GM18868 (cell line): ENCODE measurements around the gene PXDC1.

Experiments used
- ATAC-seq: cut with Tn5 transposase; IDR thresholded peaks from one replicate; pipeline ENCODE4 v1.9.1; 2021; ENCODE audit warnings: mild to moderate bottlenecking, moderate library complexity; ENCODE audit not compliant: unreplicated experiment

The PXDC1 gene

DNA sequence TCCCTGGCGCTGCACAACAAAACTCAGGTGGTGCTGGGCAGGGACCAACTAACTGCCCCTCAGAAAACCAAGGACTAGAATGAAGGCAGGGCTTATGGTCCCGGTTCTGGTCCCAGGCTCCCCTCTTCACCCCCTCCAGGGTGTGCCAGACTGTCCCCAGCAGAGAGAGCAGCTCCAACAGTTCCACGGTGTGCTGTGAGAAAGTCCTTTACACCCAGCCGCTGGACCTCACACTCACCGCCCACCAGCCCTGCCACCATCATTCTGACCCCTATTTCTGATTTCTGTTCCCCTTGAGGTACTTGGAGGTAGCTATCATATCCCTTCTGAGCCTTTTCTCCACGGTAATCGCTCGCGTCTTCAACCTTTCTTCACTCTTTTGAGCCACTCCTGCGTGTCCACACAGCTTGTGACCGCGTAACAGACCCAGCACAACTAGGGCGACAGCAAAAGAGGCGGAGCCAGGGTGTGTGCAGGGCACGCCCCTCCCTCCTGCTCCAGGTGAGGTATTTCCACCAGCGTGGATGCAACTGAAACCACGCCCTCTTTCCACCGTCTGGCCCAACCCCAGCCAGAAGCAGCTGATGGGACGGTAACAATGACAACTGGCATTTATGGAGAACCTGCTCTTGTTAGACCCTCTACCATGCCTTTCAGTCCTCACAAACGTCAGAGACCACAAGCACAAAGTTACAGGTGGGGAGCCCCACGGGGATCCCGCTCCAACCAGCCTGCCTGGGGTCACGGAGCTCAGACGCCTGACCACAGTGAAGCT lies 2.3 kb downstream of the PXDC1 start:
- ATAC-seq: no peak

DNA sequence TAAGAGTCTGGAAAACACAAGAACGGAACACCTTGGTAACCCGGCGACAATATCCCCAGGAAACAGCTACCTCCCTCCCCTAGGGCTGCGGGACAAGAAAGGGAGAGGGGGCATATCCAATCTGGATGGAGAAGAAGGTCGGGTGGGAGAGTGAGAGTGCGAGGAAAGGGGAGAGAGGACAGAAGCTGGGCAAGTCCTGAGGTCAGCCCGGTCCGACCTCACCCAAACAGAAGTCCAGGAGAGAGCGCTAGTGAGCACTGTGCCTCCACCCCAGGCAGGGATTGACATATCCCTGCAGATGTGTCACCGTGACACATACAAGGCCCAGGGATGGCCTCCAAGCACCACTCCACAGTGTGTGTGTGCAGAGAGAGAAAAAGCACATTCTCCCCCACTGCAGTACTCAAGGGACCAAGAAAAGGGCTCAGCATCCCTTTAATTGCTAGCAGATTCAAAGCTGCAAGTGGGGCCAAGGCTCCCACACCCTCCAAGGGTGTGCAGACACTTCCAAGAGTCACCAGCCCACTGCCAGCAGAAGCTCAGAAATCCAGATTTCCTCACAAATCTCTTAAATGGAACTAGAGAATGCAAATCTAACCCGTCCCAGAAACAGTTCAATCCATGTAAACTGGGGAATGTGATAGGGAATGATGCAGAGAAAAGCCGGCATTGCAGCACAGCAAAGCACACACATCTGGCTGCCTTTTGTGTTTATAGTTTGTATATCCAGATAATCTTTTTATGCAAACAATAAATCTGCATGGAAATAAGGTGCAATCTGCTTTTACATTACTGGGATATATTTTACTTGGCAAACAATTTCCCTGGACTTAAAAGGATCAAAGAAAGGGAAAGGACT lies 3.1 kb downstream of the PXDC1 start:
- ATAC-seq: no peak

DNA sequence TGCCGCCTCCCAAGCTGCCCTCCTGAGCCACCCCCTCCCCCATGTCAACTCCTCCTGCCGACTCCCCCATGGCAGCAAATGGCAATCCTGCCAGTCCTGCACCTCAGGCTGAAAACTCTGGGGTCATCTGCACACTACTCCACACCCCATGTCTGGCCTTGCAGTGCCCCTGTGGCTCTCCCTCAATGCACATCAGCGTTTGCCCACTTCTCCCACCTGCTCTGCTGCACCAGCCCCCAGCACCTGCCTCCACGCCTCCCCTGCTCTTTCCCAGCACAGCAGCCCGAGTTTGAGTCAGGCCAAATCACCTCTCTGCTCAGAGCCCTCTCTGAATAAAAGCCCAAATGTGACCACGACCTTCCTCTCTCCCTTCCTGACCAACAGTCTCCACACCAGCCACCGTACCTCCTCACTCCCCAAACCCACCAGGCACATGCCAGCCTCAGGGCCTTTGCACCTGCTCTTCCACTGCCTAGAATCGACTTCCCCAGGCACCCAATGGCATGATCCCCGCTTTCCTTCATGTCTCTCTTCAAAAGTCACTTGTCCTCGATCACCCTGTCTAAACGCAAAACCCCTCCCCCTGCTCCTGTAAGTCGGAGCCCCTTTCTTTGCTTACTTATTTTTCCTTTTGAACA lies 4.3 kb downstream of the PXDC1 start:
- ATAC-seq: no peak

DNA sequence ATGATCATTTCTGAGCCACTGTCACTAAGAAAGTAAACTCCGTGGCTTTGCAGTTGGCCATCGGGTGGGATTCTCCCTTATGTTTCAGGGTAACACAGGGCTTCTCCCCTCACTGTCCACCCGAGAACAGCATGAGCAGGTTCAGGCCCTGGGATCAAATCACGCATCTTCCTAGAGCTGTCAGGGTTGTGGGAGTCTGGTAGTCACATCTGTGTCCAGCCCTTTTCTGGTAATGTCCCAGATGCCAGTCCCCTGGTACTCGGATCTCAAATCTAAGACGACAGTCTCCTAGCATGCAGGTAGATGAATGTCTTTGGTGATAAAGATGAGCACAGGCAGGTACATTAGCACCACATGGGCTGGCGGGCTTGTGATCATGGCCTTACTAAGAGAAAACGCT lies 4.8 kb downstream of the PXDC1 start:
- no peak for ATAC-seq

DNA sequence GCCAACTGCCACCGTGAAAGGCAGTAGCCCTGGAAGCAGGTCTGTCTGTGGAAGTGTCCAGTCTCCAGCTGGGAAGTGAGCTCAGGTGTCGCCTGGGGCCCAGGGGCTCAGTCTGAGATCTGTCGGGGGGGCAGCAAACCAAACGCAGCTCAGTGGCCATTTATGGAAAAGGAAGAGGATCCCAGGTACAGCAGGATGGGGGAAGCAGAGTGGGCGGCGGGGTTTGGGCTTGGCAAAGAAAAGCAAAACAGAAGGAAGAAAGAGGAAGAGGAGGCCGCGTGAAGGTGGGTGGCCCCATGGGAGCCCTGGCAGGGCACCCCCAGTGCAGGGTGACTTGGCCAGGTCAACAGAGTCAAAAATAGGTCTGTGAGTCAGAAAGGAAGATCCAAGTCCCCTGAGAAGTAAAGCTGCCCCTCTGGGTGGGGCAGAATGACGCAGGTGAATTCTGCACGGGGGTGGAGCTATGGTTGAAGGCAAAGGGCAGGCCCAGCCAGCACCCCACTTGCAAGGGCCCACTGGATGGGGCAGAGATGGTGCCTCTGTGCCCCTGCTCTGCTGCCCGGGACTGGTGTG lies 5.3 kb downstream of the PXDC1 start:
- ATAC-seq: peak; percentile 43

DNA sequence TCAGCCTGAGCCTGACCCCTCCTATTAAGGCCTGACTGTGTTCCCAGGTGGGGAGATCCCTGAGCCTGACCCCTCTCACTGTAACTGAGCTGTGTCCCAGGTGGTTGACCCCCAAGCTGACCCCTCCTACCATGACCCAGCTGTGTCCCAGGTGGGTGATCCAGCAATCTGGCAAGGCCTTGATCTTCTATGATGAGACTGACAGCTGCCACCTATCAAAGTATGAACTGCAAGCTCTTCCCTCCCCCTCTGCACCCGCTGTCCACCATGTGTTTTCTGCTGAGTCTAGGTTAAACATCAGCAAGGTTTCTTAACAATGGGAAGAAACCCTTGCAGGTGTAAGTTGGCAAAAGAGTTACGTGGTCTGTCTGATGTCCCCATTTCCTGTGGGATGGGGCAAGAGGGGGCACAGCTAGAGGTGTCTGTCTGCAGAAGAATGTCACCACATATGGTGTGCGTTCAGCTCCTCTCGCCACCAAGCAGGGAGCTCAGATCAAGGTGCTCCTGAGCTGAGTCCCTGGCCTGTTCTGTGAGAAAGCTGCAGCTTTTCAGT lies 5.9 kb downstream of the PXDC1 start:
- no peak for ATAC-seq

DNA sequence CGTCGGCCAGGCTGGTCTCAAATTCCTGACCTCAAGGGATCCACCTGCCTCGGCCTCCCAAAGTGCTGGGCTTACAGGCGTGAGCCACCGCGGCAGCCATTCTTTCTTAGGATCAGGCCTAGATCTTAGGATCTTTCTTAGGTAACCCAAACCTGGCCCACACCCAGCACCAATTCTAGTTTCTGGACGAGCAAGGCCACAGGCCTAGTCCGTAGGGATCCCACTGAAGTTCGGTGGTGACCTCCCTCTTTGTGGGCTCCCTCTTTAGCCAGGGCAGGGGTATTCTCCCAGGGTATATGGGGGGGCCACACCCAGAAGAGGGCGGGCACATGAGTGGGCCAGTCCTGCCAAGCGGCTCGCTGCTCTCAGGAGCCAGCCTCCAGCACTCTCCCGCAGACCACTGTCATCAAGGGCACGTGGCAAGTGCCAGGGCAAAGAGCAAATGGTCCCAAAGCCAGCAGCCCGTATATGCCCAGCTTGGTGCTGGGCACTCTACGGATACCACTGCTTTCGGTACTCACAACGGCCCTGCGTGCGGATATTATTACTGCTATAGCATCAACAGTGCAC lies 6.5 kb downstream of the PXDC1 start:
- ATAC-seq: no peak

DNA sequence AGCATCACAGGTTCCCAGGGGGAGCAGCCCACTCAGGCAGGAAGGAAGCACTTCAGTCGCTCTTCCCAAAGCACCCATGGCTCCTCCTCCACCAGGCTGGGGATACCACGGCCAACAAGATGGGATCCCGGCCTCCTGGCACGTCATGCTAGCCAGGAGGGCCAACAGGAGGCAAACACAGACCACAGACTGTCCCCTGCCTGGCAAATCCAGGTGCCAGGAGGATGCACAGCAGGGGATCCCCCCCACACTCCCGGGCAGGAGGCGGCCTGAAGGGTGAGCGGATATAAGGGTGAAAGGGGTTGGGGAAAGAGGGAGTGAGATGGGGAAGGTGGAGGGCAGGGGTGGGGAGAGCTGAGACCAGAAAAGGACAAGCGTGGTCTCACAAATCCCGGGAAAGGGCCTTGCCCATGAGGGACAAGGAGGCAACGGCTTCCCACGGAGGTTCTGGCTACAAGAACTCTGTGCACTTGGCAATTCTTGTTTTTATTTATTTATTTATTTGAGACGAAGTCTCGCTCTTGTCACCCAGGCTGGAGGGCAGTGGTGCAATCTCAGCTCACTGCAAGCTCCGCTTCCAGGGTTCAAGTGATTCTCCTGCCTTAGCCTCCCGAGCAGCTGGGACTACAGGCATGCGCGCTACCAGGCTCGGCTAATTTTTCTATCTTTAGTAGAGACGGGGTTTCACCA lies 7.2 kb downstream of the PXDC1 start:
- ATAC-seq: no peak

DNA sequence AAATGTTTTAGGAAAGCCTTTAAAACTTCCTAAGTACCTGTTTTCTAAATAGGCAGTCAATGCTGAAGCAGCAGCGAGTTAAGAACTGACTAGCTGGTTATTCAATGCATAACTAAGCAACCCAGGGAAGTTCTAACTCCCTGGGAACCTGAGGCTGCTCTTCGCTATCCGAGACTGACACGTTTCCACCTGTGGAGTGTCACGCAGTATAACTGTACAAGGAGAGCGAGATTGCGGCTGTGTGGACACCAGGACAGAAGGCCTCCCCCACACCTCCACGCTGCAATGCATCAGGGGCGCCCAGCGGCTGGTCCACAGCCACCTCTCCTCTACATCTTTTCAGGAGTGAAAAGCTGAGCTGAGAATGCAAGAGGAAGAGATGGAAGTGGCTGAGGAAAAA lies 8.0 kb downstream of the PXDC1 start:
- no peak for ATAC-seq

DNA sequence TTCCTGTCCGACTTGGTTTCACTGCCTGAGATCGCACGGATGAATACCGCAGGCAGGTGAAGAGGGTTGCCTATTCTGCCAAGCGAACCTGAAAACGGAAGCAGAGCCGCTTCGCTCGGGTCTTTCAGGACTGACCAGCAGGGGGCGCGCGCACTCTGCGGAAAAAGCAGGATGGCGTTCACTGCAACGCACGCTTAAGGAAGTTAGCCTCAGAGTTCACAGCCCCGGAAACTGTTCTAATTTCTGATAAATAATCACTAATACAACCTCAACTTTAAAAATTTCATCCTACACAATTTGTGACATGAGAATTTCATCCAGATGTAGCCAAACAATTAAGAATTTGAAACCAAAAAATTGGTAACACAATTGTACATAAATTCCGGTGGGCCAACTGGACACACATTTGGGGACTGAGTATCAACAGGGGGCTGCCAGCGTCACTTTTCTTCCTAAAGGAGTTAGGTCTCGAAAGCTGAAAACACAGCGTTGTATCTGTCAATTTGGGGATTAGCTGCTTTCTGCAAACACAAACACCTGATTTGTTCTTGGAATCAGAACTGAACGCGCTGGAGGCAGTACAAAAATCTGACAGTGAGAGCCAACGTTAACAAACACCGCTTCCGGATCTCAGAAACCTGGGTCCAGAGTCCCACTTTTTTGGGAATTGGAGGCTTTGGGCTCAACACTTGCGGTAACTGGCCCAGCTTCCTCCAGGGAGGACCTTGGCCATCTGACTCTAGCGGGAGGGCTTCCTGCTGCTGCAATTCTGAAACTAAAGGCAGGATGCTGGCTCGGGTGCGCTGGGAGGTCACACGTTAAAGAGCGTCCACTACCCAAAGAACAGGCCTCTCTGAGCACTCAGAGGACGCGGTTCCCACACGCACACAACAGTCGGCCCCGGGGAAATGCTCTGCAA lies 8.8 kb downstream of the PXDC1 start:
- ATAC-seq: peak; percentile 56

DNA sequence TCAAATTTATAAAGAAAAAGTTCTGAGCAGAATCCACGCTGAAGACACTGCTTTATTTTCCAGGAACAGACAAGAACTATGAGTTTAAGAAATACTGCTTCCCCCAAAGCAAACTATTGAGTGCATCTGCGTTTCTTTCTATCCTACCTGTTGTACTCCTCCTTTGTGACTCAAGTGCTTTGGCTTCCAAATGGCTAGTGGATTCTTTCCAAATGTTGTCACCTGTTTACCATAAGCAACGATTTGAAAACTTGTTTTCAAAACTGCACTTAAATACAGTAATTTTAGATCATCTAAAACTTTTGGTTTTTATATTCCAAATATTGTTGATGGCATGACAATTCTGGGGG lies 9.5 kb downstream of the PXDC1 start:
- ATAC-seq: no peak

DNA sequence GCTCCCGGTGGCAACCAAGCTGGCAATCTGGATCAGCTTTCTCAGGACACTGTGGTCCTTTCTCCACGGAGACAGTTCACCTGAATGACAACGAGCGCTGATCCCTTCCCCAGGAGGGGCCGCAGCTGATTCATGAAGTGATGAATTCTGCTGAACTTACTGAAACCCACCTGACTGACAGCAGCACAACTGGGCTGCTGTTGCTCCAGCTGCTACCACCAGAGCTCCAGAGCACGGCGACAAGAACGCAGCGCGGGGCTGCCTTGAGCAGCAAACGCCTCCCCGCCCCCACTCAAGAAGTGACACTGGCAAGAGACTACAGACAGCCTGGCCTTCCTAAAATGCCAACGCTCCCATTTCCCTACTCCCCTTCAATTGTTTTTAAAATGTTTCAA lies 10.0 kb downstream of the PXDC1 start:
- no peak for ATAC-seq

DNA sequence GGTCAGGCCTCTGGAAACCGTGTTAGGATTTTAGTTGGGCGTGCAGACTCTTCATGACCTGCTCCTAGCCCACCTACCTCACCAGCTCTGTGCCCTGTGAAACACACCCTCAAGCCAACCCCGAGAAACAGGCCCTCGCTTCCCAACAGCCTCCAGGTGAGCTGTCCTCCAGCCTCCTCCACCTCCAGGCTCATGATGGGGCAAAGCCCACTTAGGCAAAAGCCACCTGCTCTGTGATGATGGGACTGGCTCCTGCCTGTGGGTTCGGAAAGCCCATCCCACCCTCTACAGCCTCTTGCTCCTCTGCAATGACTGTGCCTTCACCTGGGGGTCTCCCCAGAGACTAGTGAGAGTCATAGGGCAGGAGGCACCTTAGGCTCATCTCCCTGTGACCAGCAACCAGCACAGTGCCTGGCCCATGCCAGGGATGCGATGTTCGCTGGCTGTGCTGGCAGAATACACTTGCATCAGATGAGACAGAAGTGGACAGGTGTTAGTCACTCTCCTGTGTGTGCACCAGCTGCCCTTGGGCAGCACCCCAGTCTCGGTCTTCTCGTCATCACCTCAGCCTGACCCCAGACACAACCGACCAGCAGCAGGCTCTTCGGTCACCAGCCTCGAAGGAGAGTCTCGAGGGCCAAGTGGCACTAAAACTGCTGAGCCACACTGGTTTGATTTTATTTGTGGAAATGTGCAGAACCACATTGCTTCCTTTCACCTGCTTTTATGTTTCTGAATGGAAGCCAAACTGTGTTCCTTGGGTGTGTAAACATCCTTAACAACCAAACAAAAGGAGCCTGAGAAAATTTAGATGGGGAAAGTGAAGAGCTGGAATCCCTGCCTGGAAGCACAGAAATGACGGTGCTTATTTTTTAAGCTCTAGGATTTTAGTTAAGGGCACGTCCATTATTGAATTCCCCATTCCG lies 10.7 kb downstream of the PXDC1 start:
- no peak for ATAC-seq

DNA sequence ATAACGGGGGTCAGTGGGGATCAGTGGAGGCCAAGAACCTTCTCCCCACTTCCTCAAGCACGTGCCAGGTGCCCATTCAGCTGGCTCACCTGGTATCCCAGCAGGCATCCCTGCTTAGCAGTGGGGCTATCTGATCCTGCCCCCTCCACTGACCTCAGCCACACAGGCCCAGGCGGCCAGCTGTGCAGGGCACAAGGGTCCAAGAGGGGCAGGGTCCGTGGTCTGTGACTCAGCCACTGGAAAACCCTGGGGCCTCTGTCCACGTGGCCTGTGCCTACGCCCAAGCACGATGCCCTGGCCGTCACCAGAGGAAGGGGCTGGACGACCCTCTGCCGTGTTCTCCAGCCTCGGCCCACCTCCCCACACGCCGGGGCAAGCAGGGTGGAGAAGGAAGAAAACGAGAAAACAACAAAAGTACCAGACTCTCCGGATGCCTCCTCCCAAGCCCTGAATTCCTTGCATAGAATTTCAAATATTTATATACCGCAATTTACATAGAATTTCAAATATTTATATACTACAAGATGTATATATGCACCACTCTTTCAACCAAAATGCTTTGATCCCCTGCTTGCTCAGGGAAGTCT lies 12.1 kb downstream of the PXDC1 start:
- ATAC-seq: no peak

DNA sequence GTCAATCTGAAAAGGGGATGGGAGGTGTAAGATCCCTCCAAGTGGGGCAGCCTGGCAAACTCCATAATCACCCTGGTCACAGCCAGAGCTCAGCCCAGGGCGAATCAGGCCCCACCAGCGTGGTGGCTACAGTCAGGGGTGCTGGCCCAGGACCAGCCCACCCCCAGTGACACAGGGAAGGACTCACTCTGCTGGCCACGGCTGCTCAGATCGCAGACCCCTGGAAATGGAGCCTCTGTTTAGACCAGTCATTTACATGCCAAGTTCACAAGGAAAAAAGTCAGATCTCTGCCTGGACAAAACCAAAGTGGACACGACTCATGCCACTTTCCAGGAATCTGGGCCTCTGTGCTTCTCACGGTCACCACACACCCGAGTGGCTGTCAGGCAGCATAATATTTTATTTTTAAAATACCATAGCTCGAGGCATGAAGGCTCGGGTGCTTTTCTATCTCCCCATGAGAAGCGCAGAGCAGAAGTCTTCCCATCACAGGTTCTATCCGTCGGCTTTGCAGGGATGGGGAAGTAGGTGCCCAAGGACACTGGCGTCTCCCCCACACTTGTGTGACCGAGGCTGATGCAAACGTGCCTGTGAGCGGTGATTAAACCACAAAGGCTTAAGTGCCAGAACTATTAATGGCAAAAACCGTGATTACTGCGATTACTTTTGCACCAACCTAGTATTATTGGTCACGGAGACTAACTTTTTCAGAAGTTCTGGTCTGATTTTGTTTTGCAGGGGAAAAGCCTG lies 13.0 kb downstream of the PXDC1 start:
- no peak for ATAC-seq

DNA sequence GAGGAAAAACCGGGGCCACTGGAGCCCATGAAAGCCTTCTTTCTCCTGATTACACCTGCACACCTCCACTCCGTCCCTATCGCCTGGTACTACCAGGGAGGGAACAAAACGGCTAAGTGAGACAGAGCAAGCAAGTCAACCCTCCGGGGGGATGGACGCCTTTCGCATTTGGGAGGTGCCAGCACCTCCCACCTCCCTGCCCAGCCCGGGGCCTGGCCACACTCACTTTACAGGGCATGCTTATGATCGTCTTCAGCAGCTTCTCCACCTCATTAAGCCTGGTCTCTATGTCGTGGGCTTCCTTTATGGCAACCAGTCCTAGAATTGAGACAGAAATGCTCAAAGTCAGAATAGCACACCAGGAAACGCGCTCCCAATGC lies 13.7 kb downstream of the PXDC1 start:
- no peak for ATAC-seq

DNA sequence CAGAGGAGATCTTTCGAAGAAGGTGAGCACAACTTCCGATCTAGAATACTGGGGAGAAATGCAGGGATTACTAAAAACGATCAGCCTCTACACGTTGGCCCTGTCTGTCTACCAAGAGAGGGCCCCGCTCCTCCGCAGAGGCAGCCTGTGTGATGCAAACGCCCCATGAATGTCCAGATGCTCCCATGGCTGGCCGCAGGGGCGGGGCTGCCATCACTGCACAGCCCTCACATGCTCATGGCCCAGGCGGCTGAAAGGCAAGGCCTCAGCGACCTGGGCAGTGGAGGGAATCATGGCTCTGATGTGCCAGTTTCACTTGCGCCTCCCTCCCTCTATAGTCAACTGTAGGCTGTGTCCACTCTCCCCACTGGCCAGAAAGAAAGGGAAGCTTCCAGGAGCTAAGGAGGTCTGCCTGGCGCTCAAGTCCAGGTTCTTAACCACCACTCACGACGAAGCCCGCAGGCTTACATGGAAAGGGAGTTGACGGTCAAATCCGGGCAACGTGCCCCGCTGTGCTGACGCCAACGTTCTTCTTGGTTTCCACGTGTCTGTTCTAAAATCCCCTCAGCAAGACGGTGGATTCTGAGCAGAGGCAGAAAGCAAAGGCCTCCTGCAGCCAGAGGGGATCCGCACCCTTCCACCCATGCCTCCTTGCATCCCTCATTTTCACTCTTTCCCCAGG lies 14.2 kb downstream of the PXDC1 start:
- ATAC-seq: no peak
